Esophagus squamous epithelium (tissue), 5 donors: Measurements from ENCODE around the gene SIPA1. TPM values are rescaled to one million over a fixed set of nuclear protein-coding genes. Genes with fewer than 3 reads are reported as not detected.

ENCODE experiments used
- DNase-seq: peaks from one replicate; lab custom pipeline; 2025; lab: John Stamatoyannopoulos, UW
- H3K27ac ChIP-seq, 4 donors: fragments of 200-600 bp; sonication (generic); one replicate each; pipeline ENCODE4 v1.5.1; 2016 to 2019; ENCODE audit warnings: mild to moderate bottlenecking in 1 of 4
- H3K27me3 ChIP-seq, 4 donors: fragments of 200-600 bp; sonication (generic); 1 replicate in 3 of 4; 2 replicates in 1 of 4; pipeline versions ENCODE4 v1.5.1 to v1.6.0; 2017 to 2021; ENCODE audit warnings: antibody characterized with exemption in 1 of 4
- H3K36me3 ChIP-seq, 3 donors: fragments of 200-600 bp; sonication (generic); one replicate each; pipeline ENCODE4 v1.5.1; 2016 to 2019
- H3K4me1 ChIP-seq, 3 donors: fragments of 200-600 bp; sonication (generic); one replicate each; pipeline ENCODE4 v1.5.1; 2017 to 2019
- H3K4me3 ChIP-seq, 4 donors: fragments of 200-600 bp; sonication (generic); 1 replicate in 3 of 4; 2 replicates in 1 of 4; pipeline ENCODE4 v1.5.1; 2016 to 2019; ENCODE audit warnings: mild to moderate bottlenecking in 2 of 4, moderate library complexity in 1 of 4
- H3K9me3 ChIP-seq, 3 donors: fragments of 200-600 bp; sonication (generic); one replicate each; pipeline ENCODE4 v1.5.1; 2016 to 2019
- CTCF ChIP-seq, 6 experiments: fragments of 450-650 bp in 4 of 6; fragments of 200-600 bp in 2 of 6; sonication (generic) in 2 of 6; IDR thresholded peaks; one replicate each; pipeline ENCODE4 v1.5.1; 2016 to 2019; ENCODE audit warnings: antibody characterized with exemption in 6 of 6, mild to moderate bottlenecking in 4 of 6, moderate library complexity in 4 of 6
- POLR2A ChIP-seq, 4 donors: fragments of 450-650 bp; IDR thresholded peaks; one replicate each; pipeline ENCODE4 v1.6.1; 2017; ENCODE audit warnings: antibody characterized with exemption in 4 of 4, mild to moderate bottlenecking in 4 of 4, moderate library complexity in 3 of 4
- WGBS, 2 donors: methylation state at CpG; one replicate each; pipeline ENCODE4 v1.1.5; 2018; 5-methylcytosine and 5-hydroxymethylcytosine counted together
- intact Hi-C: fragments of 100-400 bp; cut with DNase I; formaldehyde crosslinking; loops from one replicate; pipeline ENCODE4 v1.15.0; 2022
- total RNA-seq, 4 donors: library from RNA; depleted of rRNA; stranded (reverse); fragments of >200 nt; gene quantifications; one replicate each; pipeline ENCODE4 v1.1.0, GENCODE V29; 2016
- donor health status: DM: yes; HTN: yes; CAD: no.

SIPA1 gene
- total RNA-seq, 4 donors from 2014 or later, result 7.8 to 29.2 (median 27.5) TPM

DNA sequence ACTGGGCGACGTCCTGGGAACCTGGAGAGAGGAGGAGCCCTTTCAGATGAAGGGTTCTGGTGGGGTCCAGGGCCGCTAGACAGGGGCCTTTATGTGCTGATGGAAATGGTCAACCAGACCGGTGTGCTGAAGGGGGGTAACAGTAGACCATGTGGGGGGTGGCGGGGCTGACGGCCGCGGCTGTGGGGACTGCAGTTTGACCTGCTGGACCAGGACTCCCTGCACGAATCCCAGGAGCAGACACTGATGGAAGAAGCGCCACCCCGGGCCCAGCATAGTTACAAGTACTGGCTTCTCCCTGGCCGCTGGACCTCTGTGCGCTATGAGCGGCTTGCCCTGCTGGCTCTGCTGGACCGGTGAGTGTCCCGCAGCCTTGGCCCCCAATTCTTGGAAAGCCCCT lies 15.9 kb upstream of the SIPA1 start:
- Histone ChIP-seq H3K4me1 (peaks cover 5 to 25% (median 6%) of the 10 kb centered on the region in 3 donors), H3K36me3 (peaks cover 49 to 99% (median 60%) of the 10 kb centered on the region in 3 donors), H3K27me3 (no peaks in the 10 kb centered on the region), H3K4me3 (no peak overlapping the region), H3K9me3 (no peaks in the 10 kb centered on the region), H3K27ac (no peak overlapping the region)
- DNase-seq, result no peak
- intact Hi-C loops, result no loop called here
- TF ChIP-seq CTCF (IDR thresholded peaks at IDR 0.05) (no peak), POLR2A (IDR thresholded peaks at IDR 0.05) (no peak)
- 93 to 97% methylated on average over 9 to 11 of the region's 16 CpGs for WGBS, 2 donors

- 90 to 95% methylated on average over 7 to 14 of the region's 14 CpGs for WGBS, 2 donors
- H3K4me1 ChIP-seq, result peaks cover 0 to 14% (median 0%) of the 10 kb centered on the region in 3 donors
- H3K27ac ChIP-seq, result no peak overlapping the region
- no peaks in the 10 kb centered on the region for H3K9me3 ChIP-seq
- TF ChIP-seq POLR2A (IDR thresholded peaks at IDR 0.05) (no peak), CTCF (IDR thresholded peaks at IDR 0.05) (no peak)
- H3K4me3 ChIP-seq, result no peak overlapping the region
- DNase-seq, result no peak
- peaks cover 55 to 99% (median 64%) of the 10 kb centered on the region in 3 donors for H3K36me3 ChIP-seq
- intact Hi-C loops, result no loop called here
- H3K27me3 ChIP-seq, result no peaks in the 10 kb centered on the region
Measured at GRCh38 chr11:65623177-65623576, 14.7 kb upstream of the SIPA1 start.

GRCh38 chr11:65623852-65624616 lies 13.9 kb upstream of the SIPA1 start:
- no peak overlapping the region for H3K4me3 ChIP-seq
- H3K9me3 ChIP-seq, result no peaks in the 10 kb centered on the region
- TF ChIP-seq POLR2A (IDR thresholded peaks at IDR 0.05) (no peak), CTCF (IDR thresholded peaks at IDR 0.05) (no peak)
- peaks cover 54 to 99% (median 61%) of the 10 kb centered on the region in 3 donors for H3K36me3 ChIP-seq
- 94% methylated on average over 8 to 13 of the region's 25 CpGs for WGBS, 2 donors
- H3K27ac ChIP-seq, result no peak overlapping the region
- no peak for DNase-seq
- no peaks in the 10 kb centered on the region for H3K27me3 ChIP-seq
- intact Hi-C loops, result no loop called here
- peaks cover 0 to 7% (median 0%) of the 10 kb centered on the region in 3 donors for H3K4me1 ChIP-seq

DNA sequence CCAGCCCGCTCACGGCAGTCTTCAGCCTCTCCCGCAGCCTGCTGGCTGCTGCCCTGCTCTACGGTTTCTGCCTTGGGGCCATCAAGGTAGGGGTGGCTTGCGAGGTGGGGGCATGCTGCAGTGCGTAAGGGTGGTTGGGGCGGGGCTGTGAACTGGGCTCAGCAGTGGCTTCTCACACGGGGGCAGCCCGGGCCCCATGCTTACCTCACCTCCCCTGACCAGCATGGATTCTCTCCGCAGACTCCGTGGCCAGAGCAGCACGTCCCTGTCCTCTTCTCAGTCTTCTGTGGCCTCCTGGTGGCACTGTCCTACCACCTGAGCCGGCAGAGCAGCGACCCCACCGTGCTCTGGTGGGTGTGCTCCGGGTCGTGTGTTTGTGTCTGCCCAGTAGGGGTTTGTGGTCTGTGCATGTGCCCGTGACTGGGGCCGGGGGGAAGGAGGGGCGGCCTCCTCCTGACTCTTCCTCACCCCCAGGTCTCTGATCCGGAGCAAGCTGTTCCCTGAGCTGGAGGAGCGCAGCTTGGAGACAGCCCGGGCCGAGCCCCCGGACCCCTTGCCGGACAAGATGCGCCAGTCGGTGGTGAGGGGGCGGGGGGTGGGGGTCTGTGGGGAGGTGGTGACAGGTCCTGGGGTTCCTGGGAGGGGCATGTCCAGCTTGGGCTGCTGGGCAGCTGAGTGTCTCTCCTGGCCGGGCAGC lies 12.8 kb upstream of the SIPA1 start:
- no peak for TF ChIP-seq CTCF (IDR thresholded peaks at IDR 0.05)
- TF ChIP-seq POLR2A (IDR thresholded peaks at IDR 0.05), result no peak
- Histone ChIP-seq H3K27ac (no peak overlapping the region), H3K9me3 (no peaks in the 10 kb centered on the region), H3K4me1 (peaks cover 0 to 7% (median 0%) of the 10 kb centered on the region in 3 donors), H3K36me3 (peaks cover 53 to 99% (median 61%) of the 10 kb centered on the region in 3 donors), H3K4me3 (no peak overlapping the region), H3K27me3 (no peaks in the 10 kb centered on the region)
- WGBS, 2 donors, result 79 to 87% methylated on average over 4 to 5 of the region's 30 CpGs
- intact Hi-C loops, result no loop called here
- DNase-seq, result no peak
